NOMO-1 treated with DMSO at 0.1 percent for 48 hours (cell line): ENCODE data around the gene RNF215.
"Not testable (repeated sequence)": the region's sequence is repeated elsewhere in the genome, so short reads cannot be mapped to it uniquely, and the experiment has no call there.

ENCODE experiments used
- DNase-seq: peaks from one replicate; lab custom pipeline; 2025; ENCODE audit not compliant: unreplicated experiment; lab: John Stamatoyannopoulos, UW

Gene RNF215

DNA sequence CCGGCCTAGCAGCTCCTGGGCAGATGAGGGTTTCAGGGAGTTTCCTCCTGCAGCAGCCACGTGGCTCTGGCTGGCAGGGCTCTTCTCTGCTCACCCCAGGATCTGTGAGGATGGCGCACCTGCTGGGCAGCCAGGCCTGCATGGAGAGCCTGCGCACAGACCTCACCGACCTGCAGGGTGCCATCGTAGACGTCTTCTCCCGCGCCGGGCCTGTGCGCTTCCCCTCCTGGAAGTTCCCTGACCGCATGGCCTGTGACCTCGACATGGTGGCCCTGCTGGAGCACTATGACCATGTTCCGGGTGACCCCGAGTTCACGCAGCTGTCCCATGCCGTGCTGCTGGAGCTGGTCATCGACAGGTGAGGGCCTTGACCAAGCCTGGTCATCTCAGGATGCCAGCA is 21.3 kb downstream of the RNF215 start:
- DNase-seq: no peak

DNA sequence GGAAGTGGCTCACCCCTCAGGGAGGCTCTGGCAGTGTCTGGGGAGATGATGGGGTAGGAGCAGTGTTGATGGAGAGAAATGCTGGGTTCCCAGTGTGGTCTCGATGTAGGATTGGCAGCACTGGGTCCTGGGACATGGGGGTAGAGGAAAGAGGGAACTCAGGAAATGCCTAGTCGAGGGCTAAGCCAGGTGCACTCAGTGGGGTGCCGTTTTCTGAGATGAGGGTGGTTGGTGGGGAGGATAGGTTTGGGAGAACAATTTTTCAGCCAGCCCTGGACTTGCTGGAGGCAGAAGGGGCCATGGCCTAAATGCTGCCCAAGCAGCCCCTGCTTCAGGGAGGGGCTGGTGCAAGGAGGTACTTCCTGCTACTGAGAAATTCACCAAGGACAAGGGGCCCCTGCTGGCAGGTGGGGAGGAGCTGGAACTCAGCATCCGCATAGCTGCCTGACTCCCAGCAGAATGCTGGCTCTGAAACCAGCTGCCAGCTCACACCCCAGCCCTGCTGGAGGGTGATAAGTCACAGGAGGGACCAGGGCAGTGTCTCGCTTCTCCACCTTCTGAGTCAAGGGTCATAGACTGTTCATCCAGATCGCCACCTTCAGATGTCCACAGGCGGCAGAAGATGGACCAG is 24.4 kb downstream of the RNF215 start:
- DNase-seq: no peak

DNA sequence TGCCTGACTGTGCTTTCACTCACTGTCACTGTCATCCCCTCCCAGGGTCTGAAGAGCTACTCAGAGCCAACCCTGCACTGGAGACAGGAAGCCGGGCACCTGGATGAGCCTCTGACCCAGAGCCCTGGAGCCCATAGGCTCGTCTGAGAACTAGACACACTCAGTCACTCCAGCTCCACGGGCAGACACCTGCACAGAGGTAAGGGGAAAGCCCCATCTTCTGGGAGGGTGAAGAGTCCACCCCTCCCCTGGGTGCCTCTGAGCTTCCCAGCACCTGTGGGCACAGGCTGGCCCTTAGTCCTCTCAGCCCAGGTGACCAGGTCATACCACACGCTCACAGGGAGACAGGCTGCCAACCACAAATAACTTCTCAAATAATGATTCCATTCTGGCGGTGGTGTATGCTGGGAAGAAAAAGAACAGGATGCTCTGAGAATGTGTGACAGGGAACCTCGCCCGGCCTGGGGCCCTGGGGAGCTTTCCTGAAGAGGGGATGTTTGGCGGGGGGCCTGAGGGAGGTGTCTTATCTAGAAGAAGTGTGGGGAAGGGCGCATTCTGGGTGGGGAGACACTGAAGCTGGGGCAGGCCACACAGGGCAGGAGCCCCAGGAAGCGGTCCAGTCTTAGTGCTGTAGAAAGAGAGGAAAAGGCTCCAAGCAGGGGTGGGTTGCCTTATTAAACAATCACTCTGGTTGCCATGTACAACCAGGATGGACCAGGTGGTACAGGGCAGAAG is 25.1 kb downstream of the RNF215 start:
- DNase-seq: no peak

DNA sequence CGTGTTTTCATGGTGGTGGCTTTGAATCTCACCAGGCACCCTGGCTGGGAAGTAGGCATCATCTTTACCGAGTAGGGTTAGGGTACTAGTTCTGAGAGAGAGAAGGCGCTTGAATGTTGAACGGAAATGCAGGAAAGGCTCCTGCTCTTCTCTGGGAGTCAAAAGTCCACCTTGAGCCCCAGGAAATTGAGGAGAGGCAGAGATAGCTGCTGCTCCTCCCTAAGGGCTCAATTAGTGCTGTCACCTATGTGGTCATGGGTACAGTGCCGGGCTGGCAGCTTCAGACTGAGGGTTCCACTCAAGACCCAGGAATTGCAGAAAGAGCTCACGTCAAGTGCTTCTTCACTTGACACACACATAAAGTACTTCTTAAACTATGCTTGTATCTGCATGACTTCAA is 28.7 kb downstream of the RNF215 start:
- DNase-seq: no peak

DNA sequence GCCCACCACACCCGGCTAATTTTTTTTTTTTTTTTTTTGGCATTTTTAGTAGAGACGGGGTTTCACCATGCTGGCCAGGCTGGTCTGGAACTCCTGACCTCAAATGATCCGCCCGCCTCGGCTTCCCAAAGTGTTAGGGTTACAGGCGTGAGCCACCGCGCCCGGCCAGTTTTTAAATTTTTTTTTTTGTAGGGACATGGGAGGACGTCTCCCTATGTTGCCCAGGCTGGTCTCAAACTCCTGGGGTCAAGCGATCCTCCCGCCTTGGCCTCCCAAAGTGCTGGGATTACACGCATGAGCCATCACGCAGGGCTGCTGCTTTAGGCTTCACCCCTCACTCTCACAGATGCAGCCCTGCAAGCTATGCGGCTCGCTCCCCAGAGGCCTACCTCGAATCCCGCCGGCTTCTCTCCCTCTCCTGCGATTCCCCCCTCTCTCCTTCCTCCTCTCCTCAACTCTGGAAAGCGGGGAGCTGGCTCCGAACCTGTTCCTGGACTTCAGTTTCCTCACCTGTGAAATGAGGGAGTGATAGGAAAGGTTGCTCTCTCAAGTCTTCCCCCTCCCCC is 29.5 kb downstream of the RNF215 start:
- DNase-seq: no peak

DNA sequence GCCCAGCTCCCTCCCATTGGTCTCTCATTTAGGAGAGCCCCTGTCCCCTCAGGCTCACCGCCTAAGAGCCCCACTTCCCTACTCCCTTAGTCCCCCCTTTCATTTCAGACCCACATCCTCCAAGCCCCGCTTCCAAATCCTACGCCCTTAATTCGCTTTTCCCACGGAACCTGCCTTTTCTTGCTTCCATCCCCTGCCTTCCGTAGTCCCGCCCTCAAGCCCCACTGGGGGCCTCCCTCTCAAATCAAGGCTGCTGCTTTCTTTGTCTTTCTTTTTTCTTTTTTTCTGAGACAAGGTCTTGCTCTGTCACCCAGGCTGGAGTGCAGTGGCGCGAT is 30.0 kb downstream of the RNF215 start:
- no peak for DNase-seq

DNA sequence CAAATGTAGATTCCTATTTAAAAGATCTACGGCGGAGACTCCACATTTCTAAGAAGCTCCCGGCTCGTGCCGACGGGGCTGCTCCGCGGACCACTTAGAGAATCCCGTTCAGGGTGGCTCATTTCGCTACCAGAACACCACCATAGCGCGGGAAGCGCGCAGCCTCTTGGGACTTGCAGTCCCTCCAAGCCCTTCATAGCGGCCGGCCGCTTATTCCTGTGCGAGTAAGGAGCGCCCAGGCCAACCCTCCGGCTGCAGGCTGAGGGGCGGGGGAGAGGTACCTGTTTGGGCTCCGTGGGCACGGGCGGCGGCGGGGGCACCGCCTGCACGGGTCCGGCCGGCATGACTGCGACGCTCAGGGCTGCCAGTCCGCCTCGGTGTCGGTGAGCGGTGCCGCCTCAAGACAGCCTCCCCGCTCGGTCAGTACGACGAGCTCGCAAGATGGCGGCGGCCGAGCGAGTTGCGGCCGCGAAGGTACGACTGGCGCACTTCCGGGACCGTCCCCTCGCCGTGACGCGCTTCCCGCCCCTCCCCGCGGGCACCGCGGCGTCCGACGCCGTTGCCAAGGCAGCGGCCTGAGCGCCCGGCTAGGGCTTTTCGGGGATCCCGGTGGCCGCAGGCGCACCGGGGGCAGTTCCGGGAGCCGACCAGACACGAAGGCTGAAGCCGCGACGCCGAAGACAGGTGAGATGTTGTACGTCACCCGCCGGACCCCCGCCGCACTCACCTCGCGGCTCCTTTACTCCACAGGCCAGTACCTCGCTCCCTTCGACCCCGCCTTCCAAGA is 30.6 kb downstream of the RNF215 start, which contains the start of the genes CCDC157 and SF3A1:
Gene CCDC157, plus strand, starts transcription at position 559 of the 787 bp plus-strand sequence. CDS start 8,994 bp downstream, outside the sequence.
Gene SF3A1, minus strand, starts transcription at position 446 of the 787 bp plus-strand sequence. Its CDS starts 102 bp downstream, at position 344.
- DNase-seq: peak; percentile 84

DNA sequence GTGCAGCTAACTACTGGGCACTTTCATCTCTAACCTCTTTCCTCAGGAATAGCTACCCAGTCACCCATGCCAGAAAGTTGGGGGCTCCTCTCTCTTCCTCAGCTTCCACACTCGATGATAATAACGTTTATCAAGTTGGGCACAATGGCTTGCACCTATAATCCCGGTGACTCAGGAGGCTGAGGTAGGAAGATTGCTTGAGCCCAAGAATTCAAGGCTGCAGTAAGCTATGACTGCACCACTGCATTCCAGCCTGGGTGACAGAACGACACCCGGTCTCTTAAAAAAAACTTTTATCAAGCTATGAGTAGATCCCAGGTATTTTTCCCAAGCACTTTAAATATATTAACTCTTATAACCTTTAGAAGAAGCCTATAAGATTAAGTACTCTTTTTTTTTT is 32.6 kb downstream of the RNF215 start:
- DNase-seq: no peak

DNA sequence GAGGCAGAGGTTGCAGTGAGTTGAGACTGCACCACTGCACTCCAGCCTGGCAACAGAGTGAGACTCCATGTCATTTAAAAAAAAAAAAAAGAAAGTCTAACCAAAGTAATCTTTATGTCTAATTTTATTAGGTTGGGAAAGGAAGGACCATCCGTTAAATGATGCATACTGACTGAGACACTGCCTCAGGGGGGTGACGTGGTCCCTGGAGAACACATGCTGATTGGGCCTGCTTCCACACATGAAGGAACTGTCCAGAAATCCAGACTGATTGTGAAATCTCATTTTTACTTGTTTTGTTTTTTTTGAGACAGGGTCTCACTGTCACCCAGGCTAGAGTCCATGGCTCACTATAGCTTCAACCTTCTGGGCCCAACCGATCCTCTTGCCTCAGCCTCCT is 36.0 kb downstream of the RNF215 start:
- DNase-seq: no peak

DNA sequence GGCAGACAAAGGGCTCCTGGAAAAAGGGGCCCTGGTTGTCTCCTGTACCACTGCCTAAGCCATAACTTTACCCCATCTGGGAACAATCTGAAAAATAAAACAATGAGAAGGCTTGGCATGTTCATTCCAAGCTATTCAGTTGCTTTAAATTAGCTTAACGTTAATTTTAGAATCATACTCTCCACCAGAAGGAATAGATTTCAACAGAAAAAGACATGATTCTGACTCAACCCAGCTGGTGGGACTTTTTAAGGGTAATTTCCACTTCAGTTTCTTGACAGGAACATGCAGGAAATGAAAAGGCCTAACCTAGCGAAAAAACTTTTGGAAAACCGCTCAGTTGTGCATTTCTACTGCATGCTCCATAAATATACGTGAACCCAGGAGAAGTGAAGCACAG is 38.4 kb downstream of the RNF215 start:
- no peak for DNase-seq

DNA sequence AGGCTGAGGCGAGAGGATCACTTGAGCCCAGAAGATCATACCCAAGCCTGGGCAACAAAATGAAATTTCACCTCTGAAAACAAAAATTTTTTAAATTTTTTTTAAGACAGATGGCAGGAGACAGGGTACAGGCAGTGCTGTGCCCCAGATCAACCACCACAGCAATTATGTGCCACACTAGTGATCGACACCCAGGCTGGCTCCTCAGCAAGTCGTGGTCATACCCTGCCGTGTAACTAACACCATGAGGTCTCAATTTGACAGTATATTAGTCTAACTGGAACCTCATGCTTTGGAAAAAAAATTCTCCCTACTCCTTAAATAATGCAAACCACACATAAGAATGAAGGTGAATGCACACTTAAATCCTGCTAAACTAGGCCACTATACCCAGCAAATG is 38.8 kb downstream of the RNF215 start:
- no peak for DNase-seq

DNA sequence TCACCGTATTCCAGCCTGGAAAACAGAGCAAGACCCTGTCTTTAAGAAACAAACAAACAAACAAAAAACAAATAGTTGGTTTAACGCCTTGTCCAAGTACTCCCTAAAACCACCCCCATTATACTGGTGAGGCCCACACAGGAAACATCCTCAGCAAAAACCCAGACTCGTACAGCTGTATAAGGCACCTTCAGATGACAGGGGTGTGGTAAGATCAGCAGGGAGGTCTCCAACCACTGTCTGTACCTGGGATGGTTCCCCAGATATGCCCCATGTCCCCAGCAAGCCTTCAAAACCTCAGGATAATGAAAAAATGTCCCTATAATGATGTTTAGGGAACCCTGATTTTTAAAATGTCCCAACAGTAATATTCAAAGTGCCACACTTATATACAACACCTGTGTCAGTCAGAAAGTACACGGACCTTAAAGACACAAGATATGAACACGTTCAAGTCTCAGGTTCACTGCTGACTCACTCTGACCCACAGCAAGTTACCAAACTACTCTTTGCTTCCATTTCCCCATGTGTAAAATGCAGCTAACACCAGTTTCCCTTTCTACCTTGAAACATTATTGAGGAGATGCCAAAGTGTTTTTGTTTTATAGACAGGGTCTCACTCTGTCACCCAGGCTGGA is 39.8 kb downstream of the RNF215 start:
- no peak for DNase-seq

DNA sequence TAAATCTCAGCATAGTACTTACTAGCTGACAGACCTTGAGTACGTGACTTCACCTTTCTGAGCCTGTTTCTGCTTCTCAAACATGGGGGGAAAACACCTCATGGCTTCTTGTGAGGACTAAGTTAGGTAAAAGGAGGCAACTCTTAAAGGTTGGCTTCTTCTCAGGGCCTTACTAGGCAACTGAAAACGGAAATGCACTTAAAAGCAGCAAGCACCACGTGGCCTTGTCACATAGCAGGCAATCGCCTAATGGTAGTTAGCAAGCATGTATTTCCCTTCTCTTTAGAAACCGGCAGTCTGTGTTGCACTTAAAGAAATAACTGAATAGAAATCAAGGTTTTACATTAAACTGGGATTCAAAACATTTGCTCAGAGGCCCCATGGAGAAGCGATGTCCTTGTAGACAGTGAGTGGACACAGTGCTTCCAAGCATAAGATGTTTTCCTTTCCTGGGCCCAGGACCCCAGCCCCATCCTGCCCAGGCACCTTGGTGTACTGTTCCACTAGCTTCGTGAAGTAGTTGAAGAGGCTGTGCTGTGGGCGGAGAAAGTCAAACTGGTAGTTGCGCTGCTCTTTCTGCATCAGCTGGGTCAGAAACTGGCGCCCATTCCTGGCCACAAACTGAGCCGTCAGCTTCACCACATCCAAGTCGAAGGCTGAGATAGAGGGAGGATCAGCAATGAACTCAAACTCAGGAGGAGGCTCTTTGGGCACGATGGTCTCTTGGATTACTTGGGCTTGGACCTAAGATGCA is 42.6 kb downstream of the RNF215 start:
- DNase-seq: no peak

DNA sequence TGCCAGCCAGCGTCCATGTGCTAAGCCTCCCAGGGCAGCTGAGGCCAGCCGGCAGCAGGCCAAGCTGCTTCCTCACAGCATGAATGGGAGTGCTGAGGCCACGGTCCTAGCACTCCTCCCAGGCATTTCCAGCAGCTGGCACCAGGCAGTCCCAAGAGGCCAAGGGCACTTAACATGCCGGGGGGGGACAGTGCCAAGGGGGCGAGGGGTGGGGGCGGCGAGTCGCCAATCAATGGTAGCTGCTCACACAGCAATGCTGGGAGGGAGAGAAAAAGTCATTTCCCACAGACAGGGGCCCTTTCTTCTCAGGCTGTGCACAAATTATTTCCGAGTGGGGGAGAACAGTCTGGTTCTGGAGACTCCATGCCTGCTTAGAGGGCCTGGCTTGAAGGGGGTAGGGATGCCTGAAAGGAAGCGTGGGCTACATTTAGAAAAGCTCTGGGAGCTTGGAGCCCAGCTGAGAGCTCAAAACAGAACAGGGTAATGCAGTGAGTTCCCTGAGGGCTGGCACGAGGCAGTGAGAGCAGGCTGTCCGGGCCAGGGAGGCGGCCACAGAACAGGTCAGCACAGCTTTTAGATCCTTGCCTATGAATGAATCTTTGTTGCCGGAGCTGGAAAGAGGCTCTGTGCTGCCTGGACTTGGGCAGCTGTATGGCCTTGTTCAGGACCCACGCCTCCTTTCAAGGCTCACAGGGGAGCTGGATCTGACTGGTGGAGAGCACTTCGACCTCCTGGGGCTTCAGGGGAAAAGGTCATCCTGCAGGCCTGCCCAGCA is 46.1 kb downstream of the RNF215 start:
- no peak for DNase-seq

DNA sequence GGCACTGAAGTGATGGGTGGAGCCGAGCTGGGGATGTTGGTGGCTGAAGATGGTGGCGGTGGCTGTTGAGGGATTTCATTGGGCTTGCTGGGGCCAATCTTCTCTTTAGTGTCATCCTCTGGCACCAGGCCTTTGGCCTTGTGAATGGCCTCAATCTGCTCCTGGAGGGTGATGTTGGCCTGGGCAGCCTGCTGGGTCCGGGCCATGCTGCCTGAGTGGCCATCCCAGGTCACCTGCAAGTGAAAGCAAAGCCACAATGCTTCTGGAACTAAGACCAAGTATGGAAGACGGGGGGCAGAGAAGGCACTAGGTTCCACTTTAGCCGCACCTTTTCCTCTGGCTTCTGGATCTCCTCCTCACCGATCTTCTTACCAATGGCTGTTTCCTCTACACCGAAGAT is 48.4 kb downstream of the RNF215 start:
- no peak for DNase-seq

DNA sequence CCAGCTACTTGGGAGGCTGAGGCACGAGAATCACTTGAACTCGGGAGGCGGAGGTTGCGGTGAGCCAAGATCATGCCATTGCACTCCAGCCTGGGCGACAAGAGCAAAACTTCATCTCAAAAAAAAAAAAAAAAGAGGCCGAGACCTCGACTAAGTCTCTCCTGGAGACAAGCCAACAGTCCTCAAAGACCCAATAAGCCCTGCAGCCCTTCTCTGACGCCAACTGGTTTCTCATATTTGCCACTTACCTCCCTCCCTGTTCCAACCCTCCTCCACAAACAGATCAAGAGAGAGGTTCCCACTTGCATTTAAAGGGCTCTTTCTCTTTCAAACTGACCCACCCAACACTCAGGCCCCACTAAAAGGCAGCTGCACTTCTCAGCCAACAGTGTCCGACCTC is 48.9 kb downstream of the RNF215 start:
- not testable (repeated sequence) for DNase-seq

DNA sequence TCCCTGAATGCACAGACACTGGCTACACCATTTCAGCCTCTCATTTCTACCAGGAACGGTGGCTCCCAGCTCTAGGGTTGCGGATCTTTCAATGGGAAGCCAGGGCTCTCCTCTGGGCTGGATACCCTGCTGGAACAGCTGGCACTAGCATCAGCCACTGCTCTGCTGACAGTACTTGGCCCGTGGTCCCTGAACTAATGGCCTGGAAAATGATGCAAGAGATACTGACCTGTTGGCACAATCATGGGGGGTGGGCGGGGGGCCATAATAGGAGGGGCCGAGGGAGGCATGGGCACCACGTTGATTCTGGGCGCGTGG is 49.8 kb downstream of the RNF215 start:
- DNase-seq: no peak

DNA sequence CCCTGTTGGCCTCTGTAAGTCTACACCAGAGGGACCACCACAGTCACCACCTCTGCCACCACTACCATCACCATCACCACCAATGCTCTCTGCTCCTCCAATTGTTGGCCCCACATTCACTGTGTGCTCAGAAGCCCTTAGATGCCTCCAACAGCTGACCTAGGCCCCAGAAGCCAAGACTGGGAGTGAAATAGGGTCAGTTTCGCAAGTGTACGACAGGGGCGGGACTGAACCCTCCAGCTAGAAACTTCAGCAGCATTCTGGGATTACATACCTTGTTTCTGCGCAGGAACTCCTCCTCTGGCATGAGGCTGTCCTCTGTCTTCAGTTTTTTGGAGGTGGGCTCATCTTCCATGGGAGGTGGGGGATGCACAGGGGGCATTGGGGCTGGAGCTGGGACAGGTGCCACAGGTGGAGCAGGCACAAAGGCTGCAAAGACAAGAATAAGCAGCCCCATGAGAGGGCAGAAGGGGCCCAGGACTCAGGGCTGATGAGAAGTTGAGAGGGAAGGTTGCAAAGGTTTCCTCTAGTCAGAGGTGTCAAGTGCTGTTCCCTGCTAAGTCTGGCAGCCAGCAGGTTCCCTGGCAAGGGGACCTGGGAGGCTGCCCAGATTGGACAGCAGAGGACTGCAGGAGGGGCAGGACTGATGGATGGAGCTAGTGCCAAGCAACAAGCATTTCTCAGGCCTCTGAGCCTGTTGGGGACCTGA is 50.3 kb downstream of the RNF215 start:
- no peak for DNase-seq

DNA sequence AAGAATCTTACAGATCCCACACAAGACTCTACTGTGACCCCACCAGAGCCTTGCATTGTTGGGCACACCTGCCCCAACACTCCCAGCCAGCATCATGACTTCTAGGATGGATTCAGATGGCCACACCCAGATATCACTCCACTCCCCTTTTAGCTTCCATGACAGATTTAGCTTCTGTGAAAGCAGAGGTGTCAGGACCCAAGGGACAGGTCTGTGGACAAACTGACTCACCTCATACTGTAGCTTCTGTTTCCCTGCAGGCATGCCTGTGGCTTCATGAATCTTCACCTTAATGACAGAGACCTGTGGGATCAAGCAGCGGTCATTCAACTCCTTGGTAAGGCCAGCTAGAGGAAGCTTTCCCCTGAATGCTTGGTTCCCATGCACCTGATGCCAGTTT is 52.0 kb downstream of the RNF215 start:
- no peak for DNase-seq
